CMK (cell line): ENCODE measurements around the gene GLIPR1.
"Not testable (repeated sequence)": the region's sequence is repeated elsewhere in the genome, so short reads cannot be mapped to it uniquely, and the experiment has no call there.

Experiments used
- DNase-seq: peaks from one replicate; pipeline ENCODE4 v3.0.0-alpha.2; 2010; ENCODE audit warnings: low read depth

The GLIPR1 gene

GRCh38 chr12:75474116-75474515 is 6.4 kb upstream of the GLIPR1 start:
- DNase-seq = no peak

GRCh38 chr12:75476071-75476470 is 4.5 kb upstream of the GLIPR1 start:
- no peak for DNase-seq

GRCh38 chr12:75477137-75477536 is 3.4 kb upstream of the GLIPR1 start:
- no peak for DNase-seq

GRCh38 chr12:75478116-75478794 is 2.3 kb upstream of the GLIPR1 start:
- DNase-seq = no peak

- no peak for DNase-seq
These were observed 543 bp upstream of the GLIPR1 start for GRCh38 chr12:75479963-75480461.

GRCh38 chr12:75481013-75481705 is 604 bp downstream of the GLIPR1 start:
- DNase-seq = no peak

GRCh38 chr12:75481774-75482173 is 1.2 kb downstream of the GLIPR1 start:
- DNase-seq = no peak

- no peak for DNase-seq
These were observed 2.1 kb downstream of the GLIPR1 start for GRCh38 chr12:75482646-75483045.

GRCh38 chr12:75483431-75483830 is 2.9 kb downstream of the GLIPR1 start:
- no peak for DNase-seq

GRCh38 chr12:75484450-75484849 is 3.9 kb downstream of the GLIPR1 start:
- DNase-seq = not testable (repeated sequence)

- no peak for DNase-seq
These were observed 6.8 kb downstream of the GLIPR1 start for GRCh38 chr12:75487308-75487707.

- no peak for DNase-seq
These were observed 8.0 kb downstream of the GLIPR1 start for GRCh38 chr12:75488553-75488952.

GRCh38 chr12:75489187-75489586 is 8.6 kb downstream of the GLIPR1 start:
- no peak for DNase-seq

- DNase-seq = no peak
These were observed 9.2 kb downstream of the GLIPR1 start for GRCh38 chr12:75489613-75490210.

- DNase-seq = no peak
These were observed 10.6 kb downstream of the GLIPR1 start for GRCh38 chr12:75491169-75491568.

- no peak for DNase-seq
These were observed 22.9 kb downstream of the GLIPR1 start for GRCh38 chr12:75503459-75503858.

GRCh38 chr12:75503866-75504265 is 23.3 kb downstream of the GLIPR1 start:
- DNase-seq = no peak

- DNase-seq = no peak
These were observed 25.3 kb downstream of the GLIPR1 start for GRCh38 chr12:75505706-75506312.

- DNase-seq = no peak
These were observed 26.5 kb downstream of the GLIPR1 start for GRCh38 chr12:75507086-75507485.

- no peak for DNase-seq
These were observed 27.6 kb downstream of the GLIPR1 start for GRCh38 chr12:75508159-75508558.

- DNase-seq = no peak
These were observed 29.1 kb downstream of the GLIPR1 start for GRCh38 chr12:75509621-75510020.

GRCh38 chr12:75511116-75512048 is 30.8 kb downstream of the GLIPR1 start, which contains the start of gene KRR1:
KRR1 (minus strand) TSS chr12:75511609; CDS start chr12:75511597, 12 bp downstream.
- peak; percentile 91 for DNase-seq
